ENCODE measurements around the gene CDKAL1. TPM values are rescaled to one million over a fixed set of nuclear protein-coding genes. Genes with fewer than 3 reads are reported as not detected.

The CDKAL1 gene
- total and polyA plus RNA-seq, 2 of the 8 experiments (the other 6 are each of a cell fraction or from before 2014, with no cell fraction given), result 8.4 to 24.6 TPM

GRCh38 chr6:20632696-20633095 lies 98.4 kb downstream of the CDKAL1 start:
- Histone ChIP-seq H3K9me3 (ENCODE audit: insufficient read depth in 2 of 2, low read depth in 1 of 2, low read length in 1 of 2) (no peaks in the 10 kb centered on the region), H3K36me3 (ENCODE audit: control insufficient read depth in 2 of 4, insufficient read depth in 4 of 4, low read length in 3 of 4) (no peaks in the 10 kb centered on the region), H3K9ac (replicated peaks in 1 of 4; ENCODE audit: extremely low read depth in 1 of 4, low read depth in 3 of 4, low read length in 3 of 4) (no peak overlapping the region), H3K4ac (replicated peaks; ENCODE audit: insufficient read length, low read depth, low read length) (no peak overlapping the region), H3K23me2 (ENCODE audit: low read depth, low read length) (no peaks in the 10 kb centered on the region), H3K4me3 (ENCODE audit: extremely low read depth in 1 of 4, insufficient read depth in 2 of 4, low read depth in 3 of 4, low read length in 4 of 4) (no peak overlapping the region), H2BK15ac (ENCODE audit: low read length) (no peak overlapping the region), H4K91ac (replicated peaks; ENCODE audit: insufficient read length, low read length) (no peak overlapping the region), H2AFZ (ENCODE audit: low read length) (no peak overlapping the region), H2AK5ac (ENCODE audit: low read depth, low read length) (no peak overlapping the region), H3K4me1 (replicated peaks in 1 of 4; ENCODE audit: control insufficient read depth in 3 of 4, insufficient read depth in 4 of 4, low read length in 3 of 4) (peaks cover 3 to 21% (median 13%) of the 10 kb centered on the region in 4 experiments; a peak in 6 of 7 replicates), H4K20me1 (replicated peaks in 1 of 2; ENCODE audit: control insufficient read depth in 1 of 2, insufficient read depth in 2 of 2, low read length in 2 of 2) (no peaks in the 10 kb centered on the region), H2BK20ac (ENCODE audit: low read length) (no peak overlapping the region), H3K23ac (ENCODE audit: insufficient read length) (no peak overlapping the region), H3K14ac (ENCODE audit: insufficient read length) (no peak overlapping the region), H3K56ac (replicated peaks; ENCODE audit: insufficient read length, low read depth, low read length) (no peak overlapping the region), H2BK5ac (ENCODE audit: low read depth, low read length) (no peak overlapping the region), H3K79me2 (ENCODE audit: control insufficient read depth in 1 of 2, insufficient read depth in 2 of 2, low read length in 2 of 2) (peaks cover 0 to 5% of the 10 kb centered on the region in 2 experiments; a peak in 3 of 4 replicates), H4K8ac (ENCODE audit: extremely low read depth, insufficient read depth, low read length) (no peak overlapping the region), H3K4me2 (ENCODE audit: insufficient read depth in 1 of 2, low read depth in 2 of 2, low read length in 2 of 2) (no peak overlapping the region), H3K27ac (ENCODE audit: low read depth, low read length) (no peak overlapping the region), H2BK120ac (replicated peaks; ENCODE audit: low read depth, low read length) (no peak overlapping the region), H4K5ac (ENCODE audit: insufficient read length, low read depth, low read length) (no peak overlapping the region), H3K79me1 (ENCODE audit: low read depth, low read length) (peaks cover 2% of the 10 kb centered on the region), H3K18ac (ENCODE audit: extremely low read depth, low read length) (no peak overlapping the region), H3K27me3 (replicated peaks in 1 of 4; ENCODE audit: control insufficient read depth in 3 of 4, extremely low read depth in 1 of 4, insufficient read depth in 3 of 4, low read length in 3 of 4) (no peaks in the 10 kb centered on the region), H2BK12ac (ENCODE audit: low read depth, low read length) (no peak overlapping the region)
- no peak for DNase-seq (ENCODE audit: low read depth in 1 of 2, low spot score in 2 of 2)
- 86% methylated on average over 4 of the region's 4 CpGs; no CpG with 5 or more reads in 1 of the 2 experiments for WGBS, 2 experiments (ENCODE audit: extremely low coverage in 1 of 2, insufficient coverage in 1 of 2, insufficient read length in 1 of 2, insufficient replicate concordance in 2 of 2, low coverage in 1 of 2, low lambda C conversion rate in 2 of 2, missing lambda C conversion rate in 1 of 2)
- FAIRE-seq, result no peak
- ChIA-PET CTCF (ENCODE audit: partially characterized antibody) (no interaction called here), POLR2A (ENCODE audit: partially characterized antibody) (no interaction called here)
- no peak for TF ChIP-seq KDM5A (IDR thresholded peaks at IDR 0.05; ENCODE audit: low read length)
- no peak for TF ChIP-seq SP1 (IDR thresholded peaks at IDR 0.05; ENCODE audit: low read depth, low read length)

Measured in H1 (cell line).